Endothelial cell of umbilical vein (primary cell): ENCODE results near the gene NIPA2. TPM values are rescaled to one million over a fixed set of nuclear protein-coding genes. Genes with fewer than 3 reads are reported as not detected.
A peak's percentile ranks its signal among the peaks of the same experiment; 100 is the strongest.

ENCODE experiments used
- BruUV-seq: library from RNA; stranded (reverse); fragments of 400-500 nt; replicated peaks from 2 replicates; lab custom pipeline; 2021; lab: Mats Ljungman, UMichigan
- CTCF ChIA-PET: fragments of 300-600, 350-600 bp; sonication (Branson Sonifier 250); formaldehyde crosslinking; loops from one replicate; lab custom pipeline; 2021; ENCODE audit warnings: antibody characterized with exemption, inconsistent platforms; lab: Charles Lee
- POLR2A ChIA-PET: fragments of 300-600, 350-600 bp; sonication (Branson Sonifier 250); formaldehyde crosslinking; loops from one replicate; lab custom pipeline; 2021; ENCODE audit warnings: antibody characterized with exemption, inconsistent platforms; lab: Charles Lee
- DNase-seq: peaks from one replicate; pipeline ENCODE4 v3.0.0-alpha.2; 2011; ENCODE audit warnings: low read depth, low spot score
- FAIRE-seq: peaks from 2 replicates; lab custom pipeline; 2011; peaks lifted over from hg19 to GRCh38; lab: Jason Lieb, UNC
- H2AFZ ChIP-seq: 2 replicates; pipeline ENCODE4 v1.6.0; 2012; ENCODE audit warnings: low read depth, low read length, control low read depth, inconsistent platforms
- H3K27ac ChIP-seq: 2 replicates; pipeline ENCODE4 v1.5.1; 2011; ENCODE audit warnings: low read depth, mild to moderate bottlenecking, control low read depth, low read length, moderate library complexity; ENCODE audit not compliant: insufficient read depth
- H3K27me3 ChIP-seq, 2 experiments: 2 replicates each; pipeline versions ENCODE4 v1.6.0 to v1.6.1; 2011; ENCODE audit warnings: low read length in 2 of 2, mixed read lengths in 1 of 2; ENCODE audit not compliant: control insufficient read depth in 2 of 2, insufficient read depth in 2 of 2
- H3K36me3 ChIP-seq, 2 experiments: 2 replicates in 1 of 2; 3 replicates in 1 of 2; pipeline ENCODE4 v1.5.1; 2011; ENCODE audit warnings: low read length in 2 of 2, mild to moderate bottlenecking in 1 of 2, moderate library complexity in 1 of 2; ENCODE audit not compliant: control insufficient read depth in 2 of 2, insufficient read depth in 2 of 2; ENCODE audit errors: extremely low read depth in 1 of 2
- H3K4me1 ChIP-seq: 3 replicates; pipeline ENCODE4 v1.5.1; 2011; ENCODE audit warnings: mild to moderate bottlenecking, low read length; ENCODE audit not compliant: control insufficient read depth, insufficient read depth; ENCODE audit errors: extremely low read depth
- H3K4me2 ChIP-seq: 2 replicates; pipeline ENCODE4 v1.6.1; 2011; ENCODE audit warnings: low read length, control low read depth, mixed read lengths; ENCODE audit not compliant: insufficient read depth
- H3K4me3 ChIP-seq, 3 experiments: fragments of 200-600 bp in 1 of 3; sonication (generic), shearing (Covaris generic) in 1 of 3; replicated peaks in 1 of 3; 2 replicates each; pipeline ENCODE4 v1.5.1; 2011 to 2016; ENCODE audit warnings: control low read depth in 3 of 3, low read length in 3 of 3, mild to moderate bottlenecking in 2 of 3, inconsistent platforms in 1 of 3, low read depth in 1 of 3, moderate library complexity in 1 of 3; ENCODE audit not compliant: insufficient read depth in 1 of 3
- H3K79me2 ChIP-seq: 2 replicates; pipeline ENCODE4 v1.6.0; 2012; ENCODE audit warnings: low read length, inconsistent platforms; ENCODE audit not compliant: control insufficient read depth, insufficient read depth
- H3K9ac ChIP-seq: replicated peaks from 2 replicates; pipeline ENCODE3; 2011; ENCODE audit warnings: low read length, control low read depth; ENCODE audit not compliant: insufficient read depth; ENCODE audit errors: extremely low read depth
- H3K9me1 ChIP-seq: replicated peaks from 3 replicates; pipeline ENCODE4 v1.6.0; 2011; ENCODE audit warnings: mild to moderate bottlenecking, low read length; ENCODE audit not compliant: control insufficient read depth, insufficient read depth; ENCODE audit errors: extremely low read depth
- H3K9me3 ChIP-seq: replicated peaks from 2 replicates; pipeline ENCODE4 v1.5.1; 2012; ENCODE audit warnings: low read length, inconsistent platforms; ENCODE audit not compliant: control insufficient read depth, insufficient read depth
- H4K20me1 ChIP-seq: replicated peaks from 2 replicates; pipeline ENCODE3; 2011; ENCODE audit warnings: mild to moderate bottlenecking, low read length; ENCODE audit not compliant: control insufficient read depth, insufficient read depth; ENCODE audit errors: extremely low read depth
- CTCF ChIP-seq, 2 donors: IDR thresholded peaks; 1 replicate in 1 of 2; 2 replicates in 1 of 2; pipeline ENCODE4 v1.5.1; 2011; ENCODE audit warnings: low read length in 2 of 2, mild to moderate bottlenecking in 2 of 2, moderate library complexity in 2 of 2, control low read depth in 1 of 2, inconsistent platforms in 1 of 2, low read depth in 1 of 2; ENCODE audit not compliant: insufficient read depth in 1 of 2; ENCODE audit errors: extremely low read depth in 1 of 2
- EZH2 ChIP-seq: IDR thresholded peaks from 2 replicates; pipeline ENCODE4 v1.6.1; 2012; ENCODE audit warnings: borderline replicate concordance, low read depth, mild to moderate bottlenecking, moderate library complexity, low read length, inconsistent platforms; ENCODE audit not compliant: severe bottlenecking
- FOS ChIP-seq: IDR thresholded peaks from 2 replicates; pipeline ENCODE4 v1.6.1; 2011; ENCODE audit warnings: mild to moderate bottlenecking, low read length, moderate library complexity, borderline replicate concordance; ENCODE audit not compliant: insufficient read depth
- GATA2 ChIP-seq: IDR thresholded peaks from 2 replicates; pipeline ENCODE4 v1.7.0; 2011; ENCODE audit warnings: low read depth, mild to moderate bottlenecking, moderate library complexity, mixed read lengths, low read length; ENCODE audit not compliant: insufficient read length, insufficient read depth
- JUN ChIP-seq: IDR thresholded peaks from 2 replicates; pipeline ENCODE4 v1.6.1; 2011; ENCODE audit warnings: borderline replicate concordance, low read depth; ENCODE audit not compliant: insufficient read length, insufficient read depth
- MYC ChIP-seq: IDR thresholded peaks from one replicate; pipeline ENCODE4 v1.6.1; 2011; ENCODE audit warnings: mild to moderate bottlenecking, low read depth, low read length
- POLR2A ChIP-seq: IDR thresholded peaks from 2 replicates; pipeline ENCODE4 v1.6.1; 2012; ENCODE audit warnings: low read depth, mild to moderate bottlenecking, control low read depth, low read length
- POLR2AphosphoS5 ChIP-seq: IDR thresholded peaks from 2 replicates; pipeline ENCODE4 v1.6.1; 2012; ENCODE audit warnings: low read depth, mild to moderate bottlenecking, control low read depth, low read length, moderate library complexity; ENCODE audit not compliant: insufficient read depth
- dilution Hi-C: fragments of 300-500 bp; cut with MboI; formaldehyde crosslinking; loops from one replicate; pipeline ENCODE4 v1.15.0; 2019; ENCODE audit warnings: low sequenced_read_pairs; ENCODE audit not compliant: extremely low pct_ligation_motif_present
- intact Hi-C: fragments of 100-400 bp; cut with micrococcal nuclease; formaldehyde crosslinking; loops from one replicate; pipeline ENCODE4 v1.10.0; 2022
- polyA plus RNA-seq, 4 experiments: library from polyadenylated mRNA; depleted of rRNA in 3 of 4; stranded (reverse) in 3 of 4; unstranded in 1 of 4; fragments of >200 nt; gene quantifications; 2 replicates each; pipeline versions ENCODE4 v1.2.1 to v1.2.3, GENCODE V29; 2011 to 2012; ENCODE audit warnings: missing spikeins in 1 of 4
- total RNA-seq: library from RNA; stranded (reverse); gene quantifications from 2 replicates; pipeline ENCODE4 v1.2.3, GENCODE V29; 2021
- TF ChIP-seq, protein P1 (sequence below): IDR thresholded peaks from 2 replicates; pipeline ENCODE4 v1.6.1; 2011; ENCODE audit not compliant: insufficient read depth, insufficient read length

NIPA2 gene
- total and polyA plus RNA-seq, 2 donors (not counting 3 experiments of a cell fraction or from before 2014, with no cell fraction given) = 55.2 to 75.7 TPM

DNA sequence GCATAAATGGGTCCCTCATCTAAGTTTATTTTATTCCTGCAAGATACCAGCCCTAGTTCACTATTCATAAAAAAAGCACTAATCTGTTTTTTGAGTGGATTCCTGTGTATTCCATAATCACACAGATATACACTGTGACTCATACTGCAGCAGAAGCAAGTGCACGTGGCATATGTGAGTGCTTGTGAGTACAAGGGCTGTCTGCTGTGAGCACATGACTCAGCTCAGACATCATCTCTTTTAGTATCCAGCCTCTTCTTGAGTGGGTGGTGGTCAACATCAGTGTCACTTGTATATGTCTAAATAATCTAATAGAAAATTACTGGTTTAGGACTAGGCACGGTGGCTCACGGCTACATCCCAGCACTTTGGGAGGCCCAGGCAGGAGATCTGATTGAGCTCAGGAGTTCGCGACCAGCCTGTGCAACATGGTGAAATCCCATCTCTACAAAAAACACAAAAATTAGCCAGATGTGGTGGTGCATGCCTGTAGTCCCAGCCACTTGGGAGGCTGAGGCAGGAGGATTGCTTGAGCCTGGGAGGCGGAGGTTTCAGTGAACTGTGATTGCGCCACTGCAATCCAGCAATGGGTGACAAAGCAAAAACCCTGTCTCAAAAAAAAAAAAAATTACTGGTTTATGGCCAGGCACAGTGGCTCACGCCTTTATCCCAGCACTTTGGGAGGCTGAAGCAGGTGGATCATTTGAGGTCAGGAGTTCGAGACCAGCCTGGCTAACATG, 49.8 kb downstream of the NIPA2 start:
- dilution Hi-C loops = no loop called here
- TF ChIP-seq CTCF (IDR thresholded peaks at IDR 0.05; ENCODE audit: extremely low read depth in 1 of 2, insufficient read depth in 1 of 2, low read depth in 1 of 2, low read length in 2 of 2) (no peak), POLR2A (no peak), MYC (peak; percentile 80), EZH2 (no peak), POLR2AphosphoS5 (no peak), GATA2 (no peak), JUN (peak; percentile 55), FOS (peak; percentile 93)
- TF ChIP-seq, protein P1, sequence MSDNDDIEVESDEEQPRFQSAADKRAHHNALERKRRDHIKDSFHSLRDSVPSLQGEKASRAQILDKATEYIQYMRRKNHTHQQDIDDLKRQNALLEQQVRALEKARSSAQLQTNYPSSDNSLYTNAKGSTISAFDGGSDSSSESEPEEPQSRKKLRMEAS = peak; percentile 78
- POLR2A ChIA-PET = interaction anchor here (0.7 kb wide), 2 partner anchors 13 to 149 kb away, joined by 3 read pairs; no protein-coding TSS in a partner anchor
- no peaks in the 10 kb centered on the region for H3K27me3 ChIP-seq
- H3K36me3 ChIP-seq = peaks cover 4 to 5% of the 10 kb centered on the region in 2 experiments
- no peak for FAIRE-seq
- H3K9ac ChIP-seq = no peak overlapping the region
- BruUV-seq = no TSS peak
- H3K27ac ChIP-seq = peak overlapping the region; percentile 56
- no peak overlapping the region for H2AFZ ChIP-seq
- DNase-seq = peak; percentile 46
- intact Hi-C loops = no loop called here
- CTCF ChIA-PET = interaction anchor here (0.7 to 1.3 kb wide), 3 partner anchors 10 to 150 kb away, joined by 3 read pairs; partner anchors contain the start of genes CYFIP1 and TUBGCP5
- no peaks in the 10 kb centered on the region for H4K20me1 ChIP-seq
- H3K4me1 ChIP-seq = peaks cover 4% of the 10 kb centered on the region
- no peaks in the 10 kb centered on the region for H3K9me3 ChIP-seq
- no peak overlapping the region for H3K4me3 ChIP-seq
- no peak overlapping the region for H3K4me2 ChIP-seq
- H3K79me2 ChIP-seq = no peaks in the 10 kb centered on the region
- H3K9me1 ChIP-seq = no peaks in the 10 kb centered on the region
